ENCODE measurements around the gene ZNF219.

GRCh38 chr14:21104448-21105060 lies 6.1 kb upstream of the ZNF219 start:
- no peak for TF ChIP-seq HCFC1 (IDR thresholded peaks at IDR 0.05; ENCODE audit: low read length)
- TF ChIP-seq POLR2A (IDR thresholded peaks at IDR 0.05; ENCODE audit: low read depth, low read length): no peak
- peak; percentile 95 to 98 (median 95) for TF ChIP-seq CTCF (IDR thresholded peaks at IDR 0.05 in 2 of 3, conservative IDR thresholded peaks at IDR 0.05 in 1 of 3; ENCODE audit: control insufficient read depth in 2 of 3, extremely low read depth in 1 of 3, insufficient read depth in 1 of 3, low read depth in 3 of 3, low read length in 3 of 3)
